Measurements from ENCODE around the gene INKA1. TPM values are rescaled to one million over a fixed set of nuclear protein-coding genes. Genes with fewer than 3 reads are reported as not detected.
A peak's percentile ranks its signal among the peaks of the same experiment; 100 is the strongest.

Gene INKA1
- total and polyA plus RNA-seq, 2 of the 8 experiments (the other 6 are each of a cell fraction or from before 2014, with no cell fraction given): 1.3 to 4.7 TPM

DNA sequence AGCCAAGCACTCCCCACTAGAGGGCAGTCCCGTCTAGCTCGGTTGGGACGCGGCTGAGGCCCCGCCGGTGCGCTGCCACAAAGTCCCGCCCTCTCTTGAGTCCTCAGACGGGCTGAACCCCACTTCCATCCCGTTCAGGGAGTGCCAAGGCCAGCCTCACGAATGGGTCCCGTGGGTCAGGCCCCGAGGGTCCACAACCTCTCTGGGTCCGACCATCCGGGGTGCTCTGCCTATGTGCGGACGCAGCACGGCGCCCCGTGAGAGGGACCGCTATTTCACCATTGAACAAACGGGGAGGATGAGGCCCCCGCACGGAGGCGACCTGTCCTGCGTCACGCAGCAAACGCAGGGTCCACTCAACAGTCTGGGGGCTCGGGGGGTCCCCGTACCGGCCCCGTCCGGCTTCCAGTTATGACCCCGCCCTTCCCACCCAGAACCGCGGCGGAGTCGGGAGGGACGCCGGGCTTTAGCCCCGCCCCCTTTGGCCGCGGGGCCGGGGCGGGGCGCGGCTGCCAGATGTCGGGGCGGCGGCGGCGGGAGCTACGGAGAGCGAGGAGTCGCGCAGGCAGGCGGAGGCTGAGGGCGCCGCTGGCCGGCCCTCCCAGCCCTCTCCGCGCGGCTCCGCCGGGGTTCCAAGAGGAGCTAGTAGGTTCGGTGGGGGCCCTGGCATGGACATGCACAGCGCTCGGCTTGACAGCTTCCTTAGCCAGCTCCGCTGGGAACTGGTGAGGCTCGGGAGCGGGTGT lies at the start of gene INKA1 (continued):
- no peak for TF ChIP-seq CTBP2 (IDR thresholded peaks at IDR 0.05; ENCODE audit: borderline replicate concordance, insufficient read depth, insufficient read length, low read length)
- TF ChIP-seq ASH2L (IDR thresholded peaks at IDR 0.05; ENCODE audit: low read length): peak; percentile 54
- TF ChIP-seq SP4 (IDR thresholded peaks at IDR 0.05; ENCODE audit: low read length): no peak
- TF ChIP-seq CEBPB (IDR thresholded peaks at IDR 0.05; ENCODE audit: low read depth, low read length): no peak
- TF ChIP-seq KDM1A (IDR thresholded peaks at IDR 0.05; ENCODE audit: borderline replicate concordance, low read length): no peak
- no peak for TF ChIP-seq BRCA1 (IDR thresholded peaks at IDR 0.05; ENCODE audit: low read depth, low read length)
